WI38 (cell line): Measurements from ENCODE around the gene GTF3A.

Source experiments
- H3K4me3 ChIP-seq: 2 replicates; pipeline ENCODE4 v1.5.1; 2011; ENCODE audit warnings: low read depth, mild to moderate bottlenecking, control low read depth, low read length
- TF ChIP-seq, protein P1 (sequence below): IDR thresholded peaks from 2 replicates; pipeline ENCODE4 v1.5.1; 2012; ENCODE audit warnings: low read depth, mild to moderate bottlenecking, control low read depth, low read length

Gene GTF3A

DNA sequence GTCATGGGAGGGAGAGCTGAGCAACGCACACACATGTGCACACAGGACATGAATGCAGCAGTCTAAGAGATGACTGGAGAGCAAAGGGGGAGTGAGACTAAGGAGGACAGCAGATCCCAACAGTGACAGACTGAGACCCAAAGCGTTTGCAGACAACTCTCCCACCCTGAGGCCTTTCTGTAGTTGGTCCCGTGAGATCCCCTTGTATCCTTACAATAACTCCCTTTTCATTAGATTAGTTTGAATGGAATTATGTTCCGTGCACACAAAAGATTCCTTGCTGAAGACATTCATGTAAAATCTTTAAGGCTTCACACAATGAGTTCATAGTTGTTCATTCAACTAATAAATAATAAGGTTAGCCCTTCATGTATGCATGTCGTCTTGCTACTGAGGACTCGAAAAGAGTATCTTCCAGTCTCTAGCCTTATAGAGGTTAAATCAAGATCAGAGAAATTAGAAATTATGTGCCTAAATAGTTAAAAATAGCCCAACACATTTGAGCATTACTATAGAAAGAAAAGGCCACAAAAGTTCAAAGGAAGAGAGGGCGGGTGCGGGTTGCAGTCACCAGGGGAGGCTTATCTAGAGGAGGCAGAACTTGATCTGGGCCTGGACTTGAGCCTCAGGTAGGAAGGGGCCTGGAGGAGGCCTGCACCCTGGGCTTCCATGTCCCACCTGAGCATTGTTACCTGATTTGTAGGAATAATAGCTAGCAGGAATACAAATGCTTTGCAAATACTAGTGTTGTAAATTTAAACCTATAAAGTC lies 3.1 kb upstream of the GTF3A start:
- no peak overlapping the region for H3K4me3 ChIP-seq
- TF ChIP-seq, protein P1, sequence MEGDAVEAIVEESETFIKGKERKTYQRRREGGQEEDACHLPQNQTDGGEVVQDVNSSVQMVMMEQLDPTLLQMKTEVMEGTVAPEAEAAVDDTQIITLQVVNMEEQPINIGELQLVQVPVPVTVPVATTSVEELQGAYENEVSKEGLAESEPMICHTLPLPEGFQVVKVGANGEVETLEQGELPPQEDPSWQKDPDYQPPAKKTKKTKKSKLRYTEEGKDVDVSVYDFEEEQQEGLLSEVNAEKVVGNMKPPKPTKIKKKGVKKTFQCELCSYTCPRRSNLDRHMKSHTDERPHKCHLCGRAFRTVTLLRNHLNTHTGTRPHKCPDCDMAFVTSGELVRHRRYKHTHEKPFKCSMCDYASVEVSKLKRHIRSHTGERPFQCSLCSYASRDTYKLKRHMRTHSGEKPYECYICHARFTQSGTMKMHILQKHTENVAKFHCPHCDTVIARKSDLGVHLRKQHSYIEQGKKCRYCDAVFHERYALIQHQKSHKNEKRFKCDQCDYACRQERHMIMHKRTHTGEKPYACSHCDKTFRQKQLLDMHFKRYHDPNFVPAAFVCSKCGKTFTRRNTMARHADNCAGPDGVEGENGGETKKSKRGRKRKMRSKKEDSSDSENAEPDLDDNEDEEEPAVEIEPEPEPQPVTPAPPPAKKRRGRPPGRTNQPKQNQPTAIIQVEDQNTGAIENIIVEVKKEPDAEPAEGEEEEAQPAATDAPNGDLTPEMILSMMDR: no peak

DNA sequence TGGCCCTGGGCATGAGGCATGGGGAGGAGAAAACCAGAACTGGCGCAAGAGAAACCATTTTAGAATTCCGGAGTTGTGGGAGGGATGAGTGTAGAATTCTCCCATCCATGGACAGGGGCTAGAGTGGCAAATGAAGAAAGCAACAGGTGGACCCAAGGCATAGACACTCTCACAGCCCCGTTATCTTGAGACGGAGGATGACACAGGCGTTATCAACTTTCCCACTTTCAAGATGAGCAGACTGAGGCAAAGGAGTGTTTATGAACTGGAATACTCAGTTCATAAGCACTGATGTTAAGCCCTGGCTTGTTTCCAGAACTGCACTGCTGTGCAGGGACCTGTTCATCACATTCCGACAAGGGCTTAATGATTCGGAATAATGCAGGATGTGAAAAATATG lies 1.1 kb upstream of the GTF3A start:
- TF ChIP-seq, protein P1: no peak
- H3K4me3 ChIP-seq: no peak overlapping the region

DNA sequence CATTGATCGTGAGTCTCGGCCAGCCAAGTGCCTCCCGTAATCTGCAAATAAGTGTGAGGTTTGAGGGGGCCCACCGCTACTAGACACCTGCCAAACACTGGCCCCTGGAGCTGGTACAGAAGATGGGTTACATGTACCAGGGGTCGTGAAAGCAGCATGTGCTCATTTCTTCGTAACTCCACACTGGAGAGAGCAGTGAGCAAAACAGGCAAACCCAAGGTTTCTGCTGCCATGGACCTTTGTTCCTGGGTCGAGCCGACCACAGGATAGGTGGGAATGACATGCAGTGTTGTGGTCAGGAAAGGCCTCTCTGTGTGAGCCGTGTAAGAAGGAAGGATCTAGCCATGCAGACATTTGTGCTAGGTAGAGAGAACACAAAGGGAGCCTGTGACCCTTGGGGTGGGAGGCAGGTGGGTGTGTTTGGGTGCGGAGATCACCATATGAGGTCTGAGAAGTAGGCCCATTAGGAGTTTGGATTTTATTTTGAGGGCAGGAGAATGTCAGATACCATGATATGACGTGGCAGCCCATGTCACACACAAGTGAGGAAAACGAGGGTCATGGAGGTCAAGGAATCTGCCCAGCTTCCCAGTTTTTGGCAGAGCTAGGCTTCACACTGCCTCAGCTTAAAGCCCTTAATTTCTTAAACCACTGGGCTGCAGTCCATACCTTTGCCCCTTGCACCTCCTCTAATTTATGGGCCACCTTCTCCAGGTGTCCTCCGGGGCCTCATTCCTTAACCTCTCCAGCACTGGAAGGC lies 919 bp downstream of the GTF3A start:
- H3K4me3 ChIP-seq: peak overlapping the region; percentile 66
- TF ChIP-seq, protein P1: no peak

DNA sequence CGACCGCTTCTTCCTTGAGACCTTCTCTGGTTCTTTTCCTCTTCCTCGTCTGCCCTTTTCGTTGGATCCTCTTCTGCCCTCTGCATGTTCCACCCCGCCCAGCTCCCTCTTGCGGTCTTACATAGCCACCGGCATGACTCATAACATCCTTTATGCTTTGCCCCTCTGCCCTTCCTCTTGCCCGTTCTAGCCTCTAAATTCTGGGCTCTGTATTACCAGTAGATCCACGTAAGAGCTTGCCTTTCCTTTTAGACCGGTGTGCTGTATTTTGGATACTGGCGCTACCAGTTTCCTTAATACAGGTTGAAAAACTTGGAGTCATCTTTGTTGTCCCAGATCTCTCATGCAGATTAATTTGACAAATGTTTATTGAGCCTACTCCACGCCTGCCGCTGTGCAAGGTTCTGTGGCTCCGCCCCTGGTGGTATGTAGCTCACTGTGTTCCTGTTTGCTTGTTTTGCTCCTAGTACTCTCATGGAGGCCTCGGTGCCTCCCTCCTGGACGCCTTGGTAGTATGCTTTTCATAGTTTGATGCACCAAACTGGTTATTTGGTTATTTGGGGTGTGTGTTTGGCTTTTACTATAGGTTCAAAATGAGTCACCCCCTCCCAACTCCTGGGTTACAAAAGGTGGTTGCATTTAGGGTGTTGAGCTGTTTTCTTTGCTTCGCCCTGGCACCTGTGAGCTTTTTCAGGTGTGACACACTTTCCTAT lies 1.7 kb downstream of the GTF3A start:
- H3K4me3 ChIP-seq: peak overlapping the region; percentile 66
- TF ChIP-seq, protein P1: 0 out of 2 replicates have a peak, but pooled peaks have one; percentile 17

DNA sequence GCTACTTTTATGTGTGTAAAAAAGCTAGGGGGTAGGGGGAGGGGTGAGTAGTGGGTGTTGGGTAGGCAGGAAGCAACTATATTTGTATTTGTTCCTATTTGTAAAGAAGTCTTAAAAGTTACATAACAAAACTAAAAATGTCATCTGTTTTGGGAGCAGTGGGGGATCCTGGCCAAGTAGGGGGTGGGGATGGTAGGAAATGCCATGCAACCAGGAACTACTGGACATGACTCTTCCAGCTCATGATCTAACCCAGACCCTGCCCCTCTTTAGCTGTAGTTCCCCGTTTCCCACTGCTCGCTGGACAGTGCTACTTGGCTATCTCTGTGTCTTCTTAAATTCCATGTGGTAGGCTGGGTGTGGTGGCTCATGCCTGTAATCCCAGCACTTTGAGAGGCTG lies 3.2 kb downstream of the GTF3A start:
- TF ChIP-seq, protein P1: no peak
- H3K4me3 ChIP-seq: no peak overlapping the region

GRCh38 chr13:27428160-27428559 lies 3.7 kb downstream of the GTF3A start:
- TF ChIP-seq, protein P1: no peak
- no peak overlapping the region for H3K4me3 ChIP-seq
